GM21737 (cell line): ENCODE data around the gene PTPRE.
"Not testable (repeated sequence)": the region's sequence is repeated elsewhere in the genome, so short reads cannot be mapped to it uniquely, and the experiment has no call there.

Experiments used
- ATAC-seq: cut with Tn5 transposase; IDR thresholded peaks from one replicate; pipeline ENCODE4 v1.9.1; 2021; ENCODE audit warnings: mild to moderate bottlenecking, moderate library complexity; ENCODE audit not compliant: unreplicated experiment

PTPRE gene

GRCh38 chr10:127977357-127978009, 70.6 kb downstream of the PTPRE start:
- no peak for ATAC-seq

- ATAC-seq, result no peak
Observed at GRCh38 chr10:127978481-127978880, 71.6 kb downstream of the PTPRE start.

GRCh38 chr10:127979045-127979444, 72.1 kb downstream of the PTPRE start:
- ATAC-seq, result no peak

- ATAC-seq, result no peak
Observed at GRCh38 chr10:127979566-127979965, 72.7 kb downstream of the PTPRE start.

GRCh38 chr10:127980898-127981297, 74.0 kb downstream of the PTPRE start:
- ATAC-seq, result no peak

- ATAC-seq, result no peak
Observed at GRCh38 chr10:127982601-127983000, 75.7 kb downstream of the PTPRE start.

- ATAC-seq, result no peak
Observed at GRCh38 chr10:127983344-127984100, 76.6 kb downstream of the PTPRE start.

GRCh38 chr10:127984945-127985344, 78.0 kb downstream of the PTPRE start:
- ATAC-seq, result no peak

GRCh38 chr10:127986531-127987466, 79.9 kb downstream of the PTPRE start:
- ATAC-seq, result no peak

GRCh38 chr10:127987467-127988380, 80.8 kb downstream of the PTPRE start:
- no peak for ATAC-seq

- no peak for ATAC-seq
Observed at GRCh38 chr10:127989481-127990012, 82.6 kb downstream of the PTPRE start.

- ATAC-seq, result not testable (repeated sequence)
Observed at GRCh38 chr10:127990132-127990788, 83.4 kb downstream of the PTPRE start.

- no peak for ATAC-seq
Observed at GRCh38 chr10:127990846-127991542, 84.1 kb downstream of the PTPRE start.

GRCh38 chr10:127991543-127992255, 84.8 kb downstream of the PTPRE start:
- no peak for ATAC-seq

GRCh38 chr10:127992376-127992775, 85.5 kb downstream of the PTPRE start:
- ATAC-seq, result no peak

GRCh38 chr10:127993056-127993690, 86.3 kb downstream of the PTPRE start:
- no peak for ATAC-seq

GRCh38 chr10:127995939-127996338, 89.0 kb downstream of the PTPRE start:
- no peak for ATAC-seq

- ATAC-seq, result no peak
Observed at GRCh38 chr10:127996586-127996985, 89.7 kb downstream of the PTPRE start.
